ENCODE data around the gene DMRT2. TPM values are rescaled to one million over a fixed set of nuclear protein-coding genes. Genes with fewer than 3 reads are reported as not detected.

The DMRT2 gene
- total RNA-seq, 1 experiment from 2014 or later, result not detected

DNA sequence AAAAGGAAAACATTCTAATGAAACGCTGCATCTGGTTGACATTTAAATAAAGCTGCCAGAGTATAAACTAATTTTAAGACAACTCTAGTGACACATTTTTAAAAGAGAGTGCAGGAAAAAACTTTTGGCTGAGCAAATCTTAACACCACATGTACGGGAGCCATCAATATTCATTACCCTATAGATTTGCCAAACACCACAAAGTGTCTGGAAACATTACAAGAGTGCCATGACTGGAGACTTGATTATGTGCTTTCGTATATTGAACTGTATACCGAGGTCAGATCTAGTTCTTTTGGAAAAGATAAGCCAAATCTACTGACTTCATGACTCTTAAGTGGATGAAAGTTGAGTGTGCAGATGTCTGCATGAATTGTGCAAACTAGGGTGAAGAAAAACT is 10.6 kb upstream of the DMRT2 start:
- no peak for TF ChIP-seq CTCF (conservative IDR thresholded peaks at IDR 0.05)
- Histone ChIP-seq H3K27ac (ENCODE audit: insufficient read length, low read depth, low read length) (no peak overlapping the region), H3K4me1 (ENCODE audit: insufficient read depth, low read length) (no peaks in the 10 kb centered on the region), H3K4ac (ENCODE audit: low read depth, low read length) (no peak overlapping the region), H3K27me3 (ENCODE audit: insufficient read depth, low read length) (peaks cover 36% of the 10 kb centered on the region; the same call in 1 of the 2 replicates), H3K79me1 (ENCODE audit: insufficient read depth, low read depth, low read length, poor library complexity, severe bottlenecking) (no peaks in the 10 kb centered on the region), H3K79me2 (ENCODE audit: insufficient read depth, low read length) (no peaks in the 10 kb centered on the region), H2AFZ (ENCODE audit: low read length) (no peak overlapping the region), H3T11ph (ENCODE audit: low read length) (no peak overlapping the region), H4K5ac (ENCODE audit: insufficient read length, low read depth, low read length) (no peak overlapping the region), H4K91ac (ENCODE audit: insufficient read length, low read depth, low read length) (no peak overlapping the region), H2AK5ac (ENCODE audit: insufficient read length, low read length) (no peak overlapping the region), H4K20me1 (ENCODE audit: control insufficient read depth, insufficient read depth, insufficient read length) (no peaks in the 10 kb centered on the region), H4K8ac (replicated peaks; ENCODE audit: insufficient read length, low read depth, low read length) (no peak overlapping the region), H3K23me2 (ENCODE audit: insufficient read length, low read depth, low read length, poor library complexity, severe bottlenecking) (peaks cover 8% of the 10 kb centered on the region), H3K23ac (ENCODE audit: insufficient read length, low read depth, low read length) (no peak overlapping the region), H3K14ac (ENCODE audit: insufficient read depth, low read length) (no peak overlapping the region), H2BK15ac (ENCODE audit: low read depth, low read length) (no peak overlapping the region), H2BK120ac (ENCODE audit: low read depth, low read length, poor library complexity, severe bottlenecking) (no peak overlapping the region), H2BK5ac (ENCODE audit: insufficient read length, low read length) (no peak overlapping the region), H2BK20ac (ENCODE audit: low read depth, low read length, poor library complexity, severe bottlenecking) (no peak overlapping the region), H3K9me3 (ENCODE audit: control insufficient read depth, low read depth, low read length) (no peaks in the 10 kb centered on the region), H2BK12ac (ENCODE audit: insufficient read length, low read depth, low read length) (no peak overlapping the region), H3K18ac (ENCODE audit: insufficient read length, low read depth, low read length) (no peak overlapping the region), H3K4me2 (ENCODE audit: insufficient read depth, insufficient read length, low read length) (no peak overlapping the region), H3K56ac (ENCODE audit: insufficient read length, low read depth, low read length) (no peak overlapping the region), H3K9ac (ENCODE audit: extremely low read depth, insufficient read length, low read length) (no peak overlapping the region)
- Mint-ChIP-seq H3K27me3 (ENCODE audit: low read depth) (peaks cover 87% of the 10 kb centered on the region), H3K4me1 (peaks cover 0 to 7% of the 10 kb centered on the region in 2 experiments; a peak in 3 of 4 replicates), H3K9me3 (peaks cover 7 to 19% of the 10 kb centered on the region in 2 experiments; a peak in 4 of 5 replicates), H3K36me3 (ENCODE audit: insufficient read depth in 1 of 3, low read depth in 3 of 3) (no peaks in the 10 kb centered on the region; a peak in 1 of 7 replicates), H3K4me3 (no peak overlapping the region), H3K27ac (no peak overlapping the region)
- DNase-seq, result no peak
- WGBS (ENCODE audit: extremely low coverage, insufficient read length, low lambda C conversion rate), result no CpG with 5 or more reads among the region's 4 CpGs
